WERI-Rb-1 (cell line): ENCODE measurements around the gene SLC34A3.

ENCODE experiments used
- DNase-seq: peaks from one replicate; pipeline ENCODE4 v3.0.0-alpha.2; 2020
- H3K27ac ChIP-seq: fragments of 250-450 bp; sonication (Bioruptor Pico); 2 replicates; pipeline ENCODE4 v1.5.1; 2020; ENCODE audit warnings: mild to moderate bottlenecking, moderate library complexity
- H3K27me3 ChIP-seq: fragments of 250-450 bp; sonication (Bioruptor Pico); 2 replicates; pipeline ENCODE4 v1.5.1; 2021; ENCODE audit warnings: mild to moderate bottlenecking, low read depth, moderate library complexity; ENCODE audit not compliant: insufficient read depth, severe bottlenecking
- H3K36me3 ChIP-seq: fragments of 250-450 bp; sonication (Bioruptor Pico); 2 replicates; pipeline ENCODE4 v1.5.1; 2020; ENCODE audit warnings: mild to moderate bottlenecking, moderate library complexity
- H3K4me3 ChIP-seq: 2 replicates; pipeline ENCODE4 v1.5.1; 2011; ENCODE audit warnings: low read depth, mild to moderate bottlenecking, control low read depth, low read length
- H3K9me3 ChIP-seq: fragments of 250-450 bp; sonication (Bioruptor Pico); 2 replicates; pipeline ENCODE4 v1.5.1; 2021; ENCODE audit warnings: mild to moderate bottlenecking, moderate library complexity; ENCODE audit not compliant: severe bottlenecking
- CTCF ChIP-seq: IDR thresholded peaks from 2 replicates; pipeline ENCODE4 v1.5.1; 2011; ENCODE audit warnings: low read depth, mild to moderate bottlenecking, control low read depth, inconsistent platforms, low read length

SLC34A3 gene

GRCh38 chr9:137245450-137246421 lies 15.0 kb downstream of the SLC34A3 start:
- no peak for TF ChIP-seq CTCF
- no peaks in the 10 kb centered on the region for H3K27me3 ChIP-seq
- H3K4me3 ChIP-seq = no peak overlapping the region
- no peaks in the 10 kb centered on the region for H3K9me3 ChIP-seq
- H3K36me3 ChIP-seq = peaks cover 23% of the 10 kb centered on the region
- no peak for DNase-seq
- H3K27ac ChIP-seq = no peak overlapping the region; the same call in 1 of the 2 replicates

GRCh38 chr9:137247135-137247915 lies 16.6 kb downstream of the SLC34A3 start:
- DNase-seq = no peak
- no peak for TF ChIP-seq CTCF
- no peaks in the 10 kb centered on the region for H3K9me3 ChIP-seq
- peaks cover 15% of the 10 kb centered on the region for H3K36me3 ChIP-seq
- no peaks in the 10 kb centered on the region for H3K27me3 ChIP-seq
- H3K4me3 ChIP-seq = no peak overlapping the region
- H3K27ac ChIP-seq = no peak overlapping the region

GRCh38 chr9:137247916-137248175 lies 17.1 kb downstream of the SLC34A3 start:
- no peak overlapping the region for H3K4me3 ChIP-seq
- no peak for DNase-seq
- H3K36me3 ChIP-seq = peaks cover 10% of the 10 kb centered on the region
- no peak overlapping the region for H3K27ac ChIP-seq
- no peak for TF ChIP-seq CTCF
- no peaks in the 10 kb centered on the region for H3K9me3 ChIP-seq
- no peaks in the 10 kb centered on the region for H3K27me3 ChIP-seq

- H3K9me3 ChIP-seq = no peaks in the 10 kb centered on the region
- no peaks in the 10 kb centered on the region for H3K36me3 ChIP-seq
- no peak overlapping the region for H3K27ac ChIP-seq
- DNase-seq = no peak
- no peak for TF ChIP-seq CTCF
- H3K27me3 ChIP-seq = no peaks in the 10 kb centered on the region
- no peak overlapping the region for H3K4me3 ChIP-seq
These were observed 19.9 kb downstream of the SLC34A3 start for GRCh38 chr9:137250329-137251193.

GRCh38 chr9:137251194-137251461 lies 20.4 kb downstream of the SLC34A3 start, which contains the start of gene STPG3:
STPG3 (plus strand) TSS chr9:137251286; CDS start chr9:137251287, 1 bp downstream.
- Histone ChIP-seq H3K36me3 (no peaks in the 10 kb centered on the region; the same call in 1 of the 2 replicates), H3K9me3 (no peaks in the 10 kb centered on the region), H3K27ac (no peak within 1 kb of the TSS), H3K27me3 (no peaks in the 10 kb centered on the region), H3K4me3 (no peak within 1 kb of the TSS)
- DNase-seq = no peak
- no peak for TF ChIP-seq CTCF
